WTC11 (cell line): ENCODE data around the gene GRIK5. TPM values are rescaled to one million over a fixed set of nuclear protein-coding genes. Genes with fewer than 3 reads are reported as not detected.

Experiments
- ATAC-seq: fragments of 200-7000 bp; cut with Tn5 transposase; 2 replicates; pipeline ENCODE4 v1.10.0; 2021; ENCODE audit warnings: mild to moderate bottlenecking, moderate library complexity
- CTCF ChIA-PET: fragments of 300-600 bp; sonication (Branson Sonifier 250); formaldehyde crosslinking; loops from one replicate; lab custom pipeline; 2021; ENCODE audit warnings: antibody characterized with exemption; lab: Charles Lee
- POLR2A ChIA-PET: fragments of 350-600 bp; sonication (Branson Sonifier 250); formaldehyde crosslinking; loops from one replicate; lab custom pipeline; 2021; ENCODE audit warnings: antibody characterized with exemption; lab: Charles Lee
- DNase-seq: peaks from one replicate; pipeline ENCODE4 v3.0.0; 2021; ENCODE audit warnings: low spot score
- H3K27ac Mint-ChIP-seq: 2 replicates; pipeline ENCODE4 v1.8.0; 2021; ENCODE audit warnings: mixed read lengths
- H3K27me3 Mint-ChIP-seq: 2 replicates; pipeline ENCODE4 v1.8.0; 2021; ENCODE audit warnings: low read depth, mild to moderate bottlenecking, moderate library complexity, mixed read lengths
- H3K36me3 Mint-ChIP-seq: 2 replicates; pipeline ENCODE4 v1.8.0; 2021; ENCODE audit warnings: mixed read lengths
- H3K4me1 Mint-ChIP-seq: 2 replicates; pipeline ENCODE4 v1.8.0; 2022; ENCODE audit warnings: mixed read lengths
- H3K4me3 Mint-ChIP-seq: 2 replicates; pipeline ENCODE4 v1.8.0; 2021; ENCODE audit warnings: mild to moderate bottlenecking, moderate library complexity, mixed read lengths
- H3K9me3 Mint-ChIP-seq: 2 replicates; pipeline ENCODE4 v1.8.0; 2021; ENCODE audit warnings: mixed read lengths
- AFF4 ChIP-seq: sonication (generic); formaldehyde crosslinking; IDR thresholded peaks from 2 replicates; pipeline ENCODE4 v1.8.1; 2023; ENCODE audit warnings: mild to moderate bottlenecking, missing genetic modification reagents, borderline replicate concordance
- AR ChIP-seq: fragments of 250-450 bp; sonication (Bioruptor Pico); IDR thresholded peaks from 2 replicates; pipeline ENCODE4 v1.9.0; 2021; ENCODE audit warnings: mild to moderate bottlenecking
- ATF1 ChIP-seq: sonication (generic); formaldehyde crosslinking; IDR thresholded peaks from 2 replicates; pipeline ENCODE4 v1.8.1; 2023; ENCODE audit warnings: mild to moderate bottlenecking, moderate library complexity, missing genetic modification reagents
- ATF3 ChIP-seq: sonication (generic); formaldehyde crosslinking; conservative IDR thresholded peaks from 2 replicates; pipeline ENCODE4 v1.8.1; 2022; ENCODE audit warnings: mild to moderate bottlenecking, missing genetic modification reagents
- CDX4 ChIP-seq: fragments of 250-450 bp; sonication (Bioruptor Pico); IDR thresholded peaks from 2 replicates; pipeline ENCODE4 v1.9.0; 2021; ENCODE audit warnings: moderate library complexity, mild to moderate bottlenecking, inconsistent platforms, borderline replicate concordance
- CREB1 ChIP-seq: sonication (generic); formaldehyde crosslinking; IDR thresholded peaks from 2 replicates; pipeline ENCODE4 v1.8.0; 2023; ENCODE audit warnings: mild to moderate bottlenecking, missing genetic modification reagents
- ERG ChIP-seq: fragments of 250-450 bp; sonication (Bioruptor Pico); IDR thresholded peaks from 2 replicates; pipeline ENCODE4 v1.8.0; 2021; ENCODE audit warnings: mild to moderate bottlenecking
- FOXP4 ChIP-seq: sonication (generic); formaldehyde crosslinking; IDR thresholded peaks from 2 replicates; pipeline ENCODE4 v1.8.0; 2022; ENCODE audit warnings: mild to moderate bottlenecking, missing genetic modification reagents
- GRHL2 ChIP-seq: fragments of 250-450 bp; sonication (Bioruptor Pico); IDR thresholded peaks from 2 replicates; pipeline ENCODE4 v1.8.0; 2022; ENCODE audit warnings: mild to moderate bottlenecking, moderate library complexity; ENCODE audit not compliant: insufficient replicate concordance, severe bottlenecking
- GTF2I ChIP-seq: fragments of 250-450 bp; sonication (Bioruptor Pico); conservative IDR thresholded peaks from 2 replicates; pipeline ENCODE4 v1.4.0; 2021; ENCODE audit warnings: mild to moderate bottlenecking
- HMGA2 ChIP-seq: fragments of 250-450 bp; sonication (Bioruptor Pico); IDR thresholded peaks from 2 replicates; pipeline ENCODE4 v1.4.0; 2021; ENCODE audit warnings: mild to moderate bottlenecking, moderate library complexity
- KAT7 ChIP-seq: sonication (generic); formaldehyde crosslinking; IDR thresholded peaks from 2 replicates; pipeline ENCODE4 v1.8.1; 2023; ENCODE audit warnings: missing genetic modification reagents, mild to moderate bottlenecking, borderline replicate concordance
- MAX ChIP-seq: sonication (generic); formaldehyde crosslinking; IDR thresholded peaks from 2 replicates; pipeline ENCODE4 v1.8.0; 2022; ENCODE audit warnings: mild to moderate bottlenecking, missing genetic modification reagents
- NFE2L1 ChIP-seq: sonication (generic); formaldehyde crosslinking; IDR thresholded peaks from 2 replicates; pipeline ENCODE4 v1.8.1; 2023; ENCODE audit warnings: missing genetic modification reagents
- NR1H2 ChIP-seq: sonication (generic); formaldehyde crosslinking; IDR thresholded peaks from 2 replicates; pipeline ENCODE4 v1.9.0; 2021; ENCODE audit warnings: mild to moderate bottlenecking, moderate library complexity, missing genetic modification reagents
- OVOL2 ChIP-seq: fragments of 250-450 bp; sonication (Bioruptor Pico); IDR thresholded peaks from 2 replicates; pipeline ENCODE4 v1.9.0; 2021; ENCODE audit warnings: mild to moderate bottlenecking, borderline replicate concordance
- PREB ChIP-seq: sonication (generic); formaldehyde crosslinking; IDR thresholded peaks from 2 replicates; pipeline ENCODE4 v1.8.1; 2022; ENCODE audit warnings: mild to moderate bottlenecking, missing genetic modification reagents, moderate library complexity, borderline replicate concordance
- PRRX2 ChIP-seq: fragments of 250-450 bp; sonication (Bioruptor Pico); IDR thresholded peaks from 2 replicates; pipeline ENCODE4 v1.8.0; 2021; ENCODE audit warnings: mild to moderate bottlenecking
- RELA ChIP-seq: sonication (generic); formaldehyde crosslinking; IDR thresholded peaks from 2 replicates; pipeline ENCODE4 v1.8.1; 2022; ENCODE audit warnings: missing genetic modification reagents, mild to moderate bottlenecking, borderline replicate concordance
- SOX15 ChIP-seq: fragments of 250-450 bp; sonication (Bioruptor Pico); IDR thresholded peaks from 2 replicates; pipeline ENCODE4 v1.9.0; 2021; ENCODE audit warnings: mild to moderate bottlenecking
- ZNF396 ChIP-seq: fragments of 250-450 bp; sonication (Bioruptor Pico); IDR thresholded peaks from 2 replicates; pipeline ENCODE4 v1.8.0; 2021; ENCODE audit warnings: mild to moderate bottlenecking, moderate library complexity, borderline replicate concordance
- total RNA-seq: library from RNA; stranded (reverse); gene quantifications from 3 replicates; pipeline ENCODE4 v1.2.3, GENCODE V29; 2021

The GRIK5 gene
- total RNA-seq, 1 experiment from 2014 or later: 52.3 TPM

- TF ChIP-seq KAT7 (CRISPR knock-in tag): no peak
These were observed 79.0 kb downstream of the GRIK5 start (continued) for GRCh38 chr19:41991025-41991424.

- H3K9me3 Mint-ChIP-seq: no peaks in the 10 kb centered on the region
- CTCF ChIA-PET: no interaction called here
- DNase-seq (no peak), ATAC-seq (no peak)
- no peak for TF ChIP-seq PRRX2 (CRISPR knock-in tag)
- TF ChIP-seq ATF3 (CRISPR knock-in tag): no peak
- TF ChIP-seq ATF1 (CRISPR knock-in tag): no peak
- no peak for TF ChIP-seq MAX (CRISPR knock-in tag)
- no peak for TF ChIP-seq AFF4 (CRISPR knock-in tag)
- TF ChIP-seq CDX4 (CRISPR knock-in tag): no peak
- no peak for TF ChIP-seq RELA
- TF ChIP-seq NR1H2 (CRISPR knock-in tag): no peak
- TF ChIP-seq GTF2I (CRISPR knock-in tag): no peak
- TF ChIP-seq, all 79 proteins: peak for 0
- Mint-ChIP-seq H3K4me3 (no peak overlapping the region), H3K4me1 (peaks cover 9% of the 10 kb centered on the region), H3K27ac (no peak overlapping the region), H3K27me3 (peaks cover 18% of the 10 kb centered on the region), H3K36me3 (peaks cover 7% of the 10 kb centered on the region)
- POLR2A ChIA-PET: no interaction called here
These were observed 79.4 kb downstream of the GRIK5 start for GRCh38 chr19:41990615-41991014.

GRCh38 chr19:41990028-41990427 is 80.0 kb downstream of the GRIK5 start:
- Mint-ChIP-seq H3K4me1 (peaks cover 9% of the 10 kb centered on the region), H3K27me3 (peaks cover 12% of the 10 kb centered on the region), H3K36me3 (peaks cover 7% of the 10 kb centered on the region), H3K27ac (no peak overlapping the region), H3K4me3 (no peak overlapping the region), H3K9me3 (no peaks in the 10 kb centered on the region)
- CTCF ChIA-PET: no interaction called here
- DNase-seq: no peak
- POLR2A ChIA-PET: no interaction called here
- ATAC-seq: no peak
- TF ChIP-seq ATF3 (CRISPR knock-in tag): no peak
- TF ChIP-seq ERG (CRISPR knock-in tag): no peak
- no peak for TF ChIP-seq NFE2L1 (CRISPR knock-in tag)
- TF ChIP-seq FOXP4 (CRISPR knock-in tag): no peak
- no peak for TF ChIP-seq AR (CRISPR knock-in tag)
- no peak for TF ChIP-seq HMGA2 (CRISPR knock-in tag)
- TF ChIP-seq ZNF396 (CRISPR knock-in tag): no peak
- TF ChIP-seq PREB (CRISPR knock-in tag): no peak
- no peak for TF ChIP-seq CREB1
- TF ChIP-seq GRHL2 (CRISPR knock-in tag): no peak
- TF ChIP-seq OVOL2 (CRISPR knock-in tag): no peak
- no peak for TF ChIP-seq SOX15 (CRISPR knock-in tag)
